ENCODE measurements around the gene NCOA3. TPM values are rescaled to one million over a fixed set of nuclear protein-coding genes. Genes with fewer than 3 reads are reported as not detected.

The NCOA3 gene
- polyA plus RNA-seq, 3 donors: 13.5 to 21.8 (median 21.3) TPM

GRCh38 chr20:47655635-47656034 lies 153.9 kb downstream of the NCOA3 start:
- Histone ChIP-seq H3K79me2 (ENCODE audit: insufficient read depth, low read length) (no peaks in the 10 kb centered on the region), H3K4me1 (ENCODE audit: control insufficient read depth in 1 of 2, insufficient read depth in 2 of 2, low read length in 2 of 2) (peaks cover 0 to 4% of the 10 kb centered on the region in 2 donors), H3K9me3 (replicated peaks in 1 of 2; ENCODE audit: control insufficient read depth in 1 of 2, insufficient read depth in 1 of 2, low read length in 2 of 2) (no peaks in the 10 kb centered on the region), H3K4me3 (replicated peaks in 1 of 3; ENCODE audit: low read depth in 2 of 3, low read length in 3 of 3) (no peak overlapping the region), H3K4me2 (replicated peaks; ENCODE audit: extremely low read depth, low read length, poor library complexity, severe bottlenecking) (no peak overlapping the region), H2AFZ (ENCODE audit: insufficient read depth, low read depth, low read length, poor library complexity, severe bottlenecking) (no peak overlapping the region), H3K27me3 (ENCODE audit: control insufficient read depth in 2 of 2, insufficient read depth in 2 of 2, low read length in 2 of 2) (no peaks in the 10 kb centered on the region), H3K9ac (ENCODE audit: insufficient read depth, low read length, poor library complexity, severe bottlenecking) (no peak overlapping the region), H3K36me3 (replicated peaks in 1 of 2; ENCODE audit: control insufficient read depth in 1 of 2, insufficient read depth in 2 of 2, low read length in 2 of 2) (peaks cover 87 to 93% of the 10 kb centered on the region in 2 donors), H4K20me1 (ENCODE audit: insufficient read depth, low read length) (peaks cover 100% of the 10 kb centered on the region), H3K27ac (ENCODE audit: low read depth in 1 of 2, low read length in 2 of 2) (no peak overlapping the region)
- H3K27me3 Mint-ChIP-seq (ENCODE audit: low read depth in 3 of 3): no peaks in the 10 kb centered on the region
- no peaks in the 10 kb centered on the region for H3K9me3 Mint-ChIP-seq
- intact Hi-C loops (cut with micrococcal nuclease): no loop called here
- peaks cover 8% of the 10 kb centered on the region for H3K4me1 Mint-ChIP-seq
- H3K4me3 Mint-ChIP-seq: no peak overlapping the region
- TF ChIP-seq CTCF (IDR thresholded peaks at IDR 0.05): no peak
- peaks cover 84 to 93% of the 10 kb centered on the region in 2 donors for H3K36me3 Mint-ChIP-seq
- no peak overlapping the region for H3K27ac Mint-ChIP-seq
- DNase-seq: no peak

- no peak for TF ChIP-seq CTCF (IDR thresholded peaks at IDR 0.05)
- Mint-ChIP-seq H3K4me1 (peaks cover 8% of the 10 kb centered on the region), H3K27me3 (ENCODE audit: low read depth in 3 of 3) (no peaks in the 10 kb centered on the region), H3K4me3 (no peak overlapping the region), H3K36me3 (peaks cover 84 to 93% of the 10 kb centered on the region in 2 donors), H3K27ac (peak overlapping the region in 6 of 7 donors; percentile 12 to 84 (median 41)), H3K9me3 (no peaks in the 10 kb centered on the region)
- H3K36me3 ChIP-seq (replicated peaks in 1 of 2; ENCODE audit: control insufficient read depth in 1 of 2, insufficient read depth in 2 of 2, low read length in 2 of 2): peaks cover 87 to 93% of the 10 kb centered on the region in 2 donors
- no peak overlapping the region for H3K4me3 ChIP-seq (replicated peaks in 1 of 3; ENCODE audit: low read depth in 2 of 3, low read length in 3 of 3)
- WGBS (ENCODE audit: insufficient coverage): no CpG with 5 or more reads among the region's 2 CpGs
- no peak overlapping the region for H3K9ac ChIP-seq (ENCODE audit: insufficient read depth, low read length, poor library complexity, severe bottlenecking)
- intact Hi-C loops (cut with micrococcal nuclease): no loop called here
- no peaks in the 10 kb centered on the region for H3K27me3 ChIP-seq (ENCODE audit: control insufficient read depth in 2 of 2, insufficient read depth in 2 of 2, low read length in 2 of 2)
- H3K4me1 ChIP-seq (ENCODE audit: control insufficient read depth in 1 of 2, insufficient read depth in 2 of 2, low read length in 2 of 2): peaks cover 0 to 4% of the 10 kb centered on the region in 2 donors
- H3K27ac ChIP-seq (ENCODE audit: low read depth in 1 of 2, low read length in 2 of 2): peak overlapping the region in 1 of 2 donors; percentile 65
- peak in 1 of 3 donors; percentile 18 for DNase-seq
- no peaks in the 10 kb centered on the region for H3K9me3 ChIP-seq (replicated peaks in 1 of 2; ENCODE audit: control insufficient read depth in 1 of 2, insufficient read depth in 1 of 2, low read length in 2 of 2)
- peaks cover 100% of the 10 kb centered on the region for H4K20me1 ChIP-seq (ENCODE audit: insufficient read depth, low read length)
- no peak overlapping the region for H2AFZ ChIP-seq (ENCODE audit: insufficient read depth, low read depth, low read length, poor library complexity, severe bottlenecking)
- H3K79me2 ChIP-seq (ENCODE audit: insufficient read depth, low read length): no peaks in the 10 kb centered on the region
- no peak overlapping the region for H3K4me2 ChIP-seq (replicated peaks; ENCODE audit: extremely low read depth, low read length, poor library complexity, severe bottlenecking)
Measured at GRCh38 chr20:47656318-47656717, 154.6 kb downstream of the NCOA3 start.

All from CD14-positive monocyte (primary cell).